Gastrocnemius medialis (tissue), 4 donors: ENCODE data around the gene VWA5B1.

ENCODE experiments used
- CTCF ChIP-seq, 5 experiments: fragments of 450-650 bp in 3 of 5; fragments of 200-600 bp in 2 of 5; sonication (generic) in 2 of 5; IDR thresholded peaks in 4 of 5; conservative IDR thresholded peaks in 1 of 5; 1 replicate in 4 of 5; 2 replicates in 1 of 5; pipeline ENCODE4 v1.5.1; 2016 to 2019; ENCODE audit warnings: antibody characterized with exemption in 5 of 5, mild to moderate bottlenecking in 3 of 5, moderate library complexity in 3 of 5
- POLR2A ChIP-seq, 2 donors: fragments of 450-650 bp; IDR thresholded peaks; one replicate each; pipeline ENCODE4 v1.6.1; 2017; ENCODE audit warnings: antibody characterized with exemption in 2 of 2, mild to moderate bottlenecking in 2 of 2, moderate library complexity in 2 of 2

- TF ChIP-seq CTCF (IDR thresholded peaks at IDR 0.05 in 4 of 5, conservative IDR thresholded peaks at IDR 0.05 in 1 of 5) (no peak), POLR2A (IDR thresholded peaks at IDR 0.05) (no peak)
Observed at GRCh38 chr1:20371883-20372282, 81.2 kb downstream of the VWA5B1 start.
